A549 (cell line): ENCODE results near the gene KLRF1. TPM values are rescaled to one million over a fixed set of nuclear protein-coding genes. Genes with fewer than 3 reads are reported as not detected.

Source experiments
- ATAC-seq, 2 experiments: fragments of 200-7000 bp in 1 of 2; fragments of >200 bp in 1 of 2; cut with Nextera tagmentation in 1 of 2; cut with Tn5 transposase in 1 of 2; 3 replicates each; pipeline versions ENCODE4 v1.8.0 to v1.9.1; 2018 to 2020; ENCODE audit warnings: mild to moderate bottlenecking in 1 of 2, moderate library complexity in 1 of 2
- CTCF ChIA-PET: fragments of 300-600 bp; sonication (Branson Sonifier 250); formaldehyde crosslinking; extraction: SDS; loops from one replicate; lab custom pipeline; 2021; ENCODE audit warnings: antibody characterized with exemption, inconsistent platforms; lab: Yijun Ruan, JAX
- POLR2A ChIA-PET: fragments of 350-600 bp; formaldehyde crosslinking; extraction: SDS; loops from one replicate; lab custom pipeline; 2021; ENCODE audit warnings: antibody characterized with exemption, inconsistent platforms; lab: Yijun Ruan, JAX
- DNase-seq, 2 experiments: peaks; one replicate each; pipeline versions ENCODE4 v3.0.0 to v3.0.0-alpha.2; 2011 to 2016; ENCODE audit warnings: low read depth in 1 of 2, low spot score in 1 of 2
- FAIRE-seq: peaks from 2 replicates; lab custom pipeline; 2011; peaks lifted over from hg19 to GRCh38; lab: Jason Lieb, UNC
- H3K27ac ChIP-seq, 2 experiments: fragments of >200 bp; sonication (Bioruptor Twin); formaldehyde crosslinking; 3 replicates each; pipeline ENCODE4 v1.5.1; 2016 to 2017
- H3K4me1 ChIP-seq: fragments of >200 bp; sonication (Bioruptor Twin); formaldehyde crosslinking; 3 replicates; pipeline ENCODE4 v1.6.1; 2016
- H3K4me2 ChIP-seq: fragments of >200 bp; sonication (Bioruptor Twin); formaldehyde crosslinking; 3 replicates; pipeline ENCODE4 v1.6.1; 2016
- H3K4me3 ChIP-seq: fragments of >200 bp; sonication (Bioruptor Twin); formaldehyde crosslinking; 3 replicates; pipeline ENCODE4 v1.5.1; 2016
- H3K9me3 ChIP-seq: fragments of >200 bp; sonication (Bioruptor Twin); formaldehyde crosslinking; 3 replicates; pipeline ENCODE4 v1.6.1; 2016
- BHLHE40 ChIP-seq: IDR thresholded peaks from 2 replicates; pipeline ENCODE4 v1.6.1; 2012; ENCODE audit warnings: low read depth, low read length, inconsistent platforms
- CHD2 ChIP-seq: fragments of 150-350 bp; IDR thresholded peaks from 2 replicates; pipeline ENCODE4 v1.6.1; 2014; ENCODE audit warnings: low read length; ENCODE audit not compliant: partially characterized antibody
- EHF ChIP-seq: fragments of 250-450 bp; sonication (Bioruptor Pico); IDR thresholded peaks from 2 replicates; pipeline ENCODE4 v1.5.0; 2020; ENCODE audit warnings: mild to moderate bottlenecking
- EHMT2 ChIP-seq: fragments of 200-600 bp; sonication (generic); IDR thresholded peaks from 2 replicates; pipeline ENCODE4 v1.6.1; 2016; ENCODE audit warnings: antibody characterized with exemption, low read depth, mild to moderate bottlenecking, moderate library complexity
- FOSB ChIP-seq: fragments of 250-450 bp; sonication (Bioruptor Pico); IDR thresholded peaks from 2 replicates; pipeline ENCODE4 v1.5.0; 2020; ENCODE audit warnings: mild to moderate bottlenecking, moderate library complexity
- NFE2L2 ChIP-seq: fragments of 150-350 bp; conservative IDR thresholded peaks from 2 replicates; pipeline ENCODE4 v1.6.1; 2014; ENCODE audit warnings: low read length
- NPAS2 ChIP-seq: fragments of 250-450 bp; sonication (Bioruptor Pico); IDR thresholded peaks from 2 replicates; pipeline ENCODE4 v1.8.0; 2022; ENCODE audit warnings: mild to moderate bottlenecking, moderate library complexity, borderline replicate concordance
- POLR2A ChIP-seq: IDR thresholded peaks from 2 replicates; pipeline ENCODE4 v1.6.1; 2012; ENCODE audit warnings: mild to moderate bottlenecking, low read length
- POLR2AphosphoS2 ChIP-seq: conservative IDR thresholded peaks from 2 replicates; pipeline ENCODE4 v1.6.1; 2012; ENCODE audit warnings: low read length, improper control_type of control experiment, inconsistent platforms
- RAD21 ChIP-seq, 2 experiments: fragments of >200 bp in 1 of 2; sonication (Bioruptor Twin) in 1 of 2; formaldehyde crosslinking in 1 of 2; IDR thresholded peaks in 1 of 2; conservative IDR thresholded peaks in 1 of 2; 2 replicates in 1 of 2; 3 replicates in 1 of 2; pipeline ENCODE4 v1.6.1; 2012 to 2018; ENCODE audit warnings: inconsistent platforms in 1 of 2
- RCOR1 ChIP-seq: fragments of 150-350 bp; IDR thresholded peaks from 2 replicates; pipeline ENCODE4 v1.6.1; 2014; ENCODE audit warnings: antibody characterized with exemption, low read length, low read depth
- SMC3 ChIP-seq: fragments of >200 bp; sonication (Bioruptor Twin); formaldehyde crosslinking; IDR thresholded peaks from 3 replicates; pipeline ENCODE4 v1.6.1; 2018; ENCODE audit warnings: inconsistent platforms
- SREBF2 ChIP-seq: fragments of 450-650 bp; IDR thresholded peaks from 2 replicates; pipeline ENCODE4 v1.6.1; 2014; ENCODE audit warnings: mild to moderate bottlenecking, moderate library complexity
- TP53 ChIP-seq: fragments of 250-450 bp; sonication (Bioruptor Pico); IDR thresholded peaks from 2 replicates; pipeline ENCODE4 v1.5.0; 2021; ENCODE audit warnings: mild to moderate bottlenecking, moderate library complexity
- ZC3H11A ChIP-seq: fragments of 450-650 bp; IDR thresholded peaks from 2 replicates; pipeline ENCODE4 v1.6.1; 2014; ENCODE audit warnings: antibody characterized with exemption, mild to moderate bottlenecking
- ZNF302 ChIP-seq: fragments of 250-450 bp; sonication (Bioruptor Pico); IDR thresholded peaks from 2 replicates; pipeline ENCODE4 v1.9.0; 2021; ENCODE audit warnings: inconsistent platforms, mild to moderate bottlenecking, moderate library complexity
- ZSCAN20 ChIP-seq: fragments of 250-450 bp; sonication (Bioruptor Pico); IDR thresholded peaks from 2 replicates; pipeline ENCODE4 v1.8.0; 2022; ENCODE audit warnings: mild to moderate bottlenecking, moderate library complexity
- WGBS: methylation state at CpG from one replicate; pipeline ENCODE4 v1.1.6; 2017; ENCODE audit errors: missing lambda C conversion rate; 5-methylcytosine and 5-hydroxymethylcytosine counted together
- polyA plus RNA-seq, 4 experiments: library from polyadenylated mRNA; depleted of rRNA in 3 of 4; stranded (reverse); fragments of >200 nt; fragmentation: RNase III in 1 of 4; extraction: RNeasy Plus Mini Kit Qiagen cat#74134 plus additional on column Dnase treatment in 1 of 4; gene quantifications; 2 replicates in 3 of 4; 3 replicates in 1 of 4; pipeline ENCODE4 v1.2.3, GENCODE V29; 2011 to 2017
- TF ChIP-seq, protein P1 (sequence below): IDR thresholded peaks from 2 replicates; pipeline ENCODE4 v1.6.1; 2012

The KLRF1 gene
- polyA plus RNA-seq, 2 of the 4 experiments (the other 2 are of a cell fraction): not detected

DNA sequence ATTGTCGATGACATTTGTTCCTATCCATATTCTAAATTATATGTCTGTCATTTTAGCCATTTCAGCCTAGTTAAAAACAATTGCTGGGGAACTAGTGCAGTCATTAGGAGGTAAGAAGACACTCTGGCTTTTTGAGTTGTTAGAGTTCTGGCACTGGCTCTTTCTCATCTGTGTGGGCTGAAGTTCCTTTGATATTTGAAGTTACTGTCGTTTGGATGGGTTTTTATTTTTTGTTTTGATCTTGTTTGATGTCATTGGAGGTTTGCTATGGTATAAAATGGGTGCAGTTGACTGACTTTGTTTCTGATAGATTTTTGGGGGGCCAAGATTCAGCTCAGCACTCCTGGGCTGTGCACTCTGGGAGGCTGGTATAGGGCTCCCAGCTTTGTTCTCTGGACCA lies 45.9 kb upstream of the KLRF1 start:
- POLR2A ChIA-PET: no interaction called here
- H3K4me2 ChIP-seq: no peak overlapping the region
- TF ChIP-seq SMC3: no peak
- TF ChIP-seq ZC3H11A: no peak
- TF ChIP-seq, all 56 proteins: peak for 0
- FAIRE-seq: no peak
- no peak for DNase-seq
- Histone ChIP-seq H3K9me3 (no peaks in the 10 kb centered on the region), H3K27ac (no peak overlapping the region), H3K4me3 (no peak overlapping the region), H3K4me1 (no peaks in the 10 kb centered on the region)
- no peak for ATAC-seq
- 50% methylated on average over 2 of the region's 2 CpGs for WGBS
- CTCF ChIA-PET: no interaction called here

DNA sequence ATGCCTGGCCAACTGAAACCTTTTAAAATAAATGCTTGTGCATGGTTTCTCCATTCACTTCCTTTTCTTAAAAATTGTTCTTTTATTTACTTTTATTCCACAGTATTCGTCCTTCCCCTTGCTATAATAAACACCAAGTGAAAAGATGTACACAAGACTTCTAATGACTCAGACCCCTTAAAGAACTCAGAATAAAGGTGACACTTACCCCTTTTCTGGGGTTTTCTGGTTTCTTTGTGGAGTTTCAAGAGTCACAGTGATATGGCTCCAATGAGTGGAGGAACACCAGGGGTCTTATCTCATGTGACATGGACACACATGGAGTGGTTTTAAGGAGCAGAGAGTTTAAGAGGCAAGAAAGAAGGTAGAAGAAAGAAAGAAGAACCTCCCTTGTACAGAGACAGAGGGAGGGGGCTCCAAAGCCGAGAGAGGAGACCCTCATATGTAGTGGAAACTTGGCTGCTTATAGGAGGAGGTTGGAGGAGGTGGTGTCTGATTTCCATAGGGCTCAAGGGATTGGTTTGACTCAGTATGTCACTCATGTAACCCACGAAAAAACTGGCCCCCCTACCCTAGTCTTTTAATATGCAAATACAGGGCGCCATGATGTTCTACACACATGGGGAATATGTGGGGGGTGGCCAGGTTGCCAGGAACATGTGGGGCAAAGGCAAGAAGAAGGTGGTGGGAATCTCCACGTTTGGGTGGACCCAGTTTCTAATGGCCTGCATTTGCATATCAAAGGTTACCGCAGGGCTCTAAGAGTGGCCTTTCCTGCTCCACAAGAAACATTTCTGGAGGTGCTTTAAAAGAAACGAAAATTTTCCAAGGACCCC lies 44.5 kb upstream of the KLRF1 start:
- no peak for FAIRE-seq
- no peak overlapping the region for H3K27ac ChIP-seq

DNA sequence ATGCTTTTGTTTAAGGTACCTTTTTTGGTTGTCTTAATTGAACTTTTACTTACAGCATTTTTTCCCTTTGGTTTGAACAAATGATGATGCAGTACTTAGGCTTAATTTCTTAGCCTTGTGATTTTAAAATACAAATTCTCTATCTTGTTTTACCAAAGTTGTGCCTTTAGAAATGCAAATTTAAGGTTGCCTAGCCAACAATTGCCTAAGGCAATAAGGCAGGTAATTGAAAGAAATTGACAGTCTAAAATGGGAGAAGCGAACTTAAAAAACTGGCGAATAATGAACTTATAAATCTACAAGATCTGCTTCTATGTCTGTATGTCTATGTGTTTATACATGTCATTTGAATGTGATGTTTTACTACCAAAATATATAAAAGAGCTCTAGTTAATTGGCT lies 43.0 kb upstream of the KLRF1 start:
- DNase-seq (no peak), ATAC-seq (no peak), FAIRE-seq (no peak)
- Histone ChIP-seq H3K4me3 (no peak overlapping the region), H3K4me2 (no peak overlapping the region), H3K27ac (no peak overlapping the region), H3K9me3 (no peaks in the 10 kb centered on the region; the same call in 2 of the 3 replicates), H3K4me1 (no peaks in the 10 kb centered on the region)
- WGBS: 70% methylated on average over 2 of the region's 2 CpGs
- CTCF ChIA-PET: no interaction called here
- TF ChIP-seq NPAS2 (CRISPR knock-in tag): no peak
- TF ChIP-seq POLR2AphosphoS2: no peak
- no peak for TF ChIP-seq SREBF2
- TF ChIP-seq, protein P1, sequence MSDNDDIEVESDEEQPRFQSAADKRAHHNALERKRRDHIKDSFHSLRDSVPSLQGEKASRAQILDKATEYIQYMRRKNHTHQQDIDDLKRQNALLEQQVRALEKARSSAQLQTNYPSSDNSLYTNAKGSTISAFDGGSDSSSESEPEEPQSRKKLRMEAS: no peak
- POLR2A ChIA-PET: no interaction called here

More for the DNA sequence above, 44.5 kb upstream of the KLRF1 start:
- H3K9me3 ChIP-seq: no peaks in the 10 kb centered on the region
- ChIA-PET CTCF (no interaction called here), POLR2A (no interaction called here)
- H3K4me3 ChIP-seq: no peak overlapping the region
- TF ChIP-seq TP53: no peak
- no peak for TF ChIP-seq RCOR1
- H3K4me1 ChIP-seq: no peaks in the 10 kb centered on the region
- DNase-seq: no peak
- H3K4me2 ChIP-seq: no peak overlapping the region
- 32% methylated on average over 7 of the region's 7 CpGs for WGBS
- ATAC-seq: no peak

DNA sequence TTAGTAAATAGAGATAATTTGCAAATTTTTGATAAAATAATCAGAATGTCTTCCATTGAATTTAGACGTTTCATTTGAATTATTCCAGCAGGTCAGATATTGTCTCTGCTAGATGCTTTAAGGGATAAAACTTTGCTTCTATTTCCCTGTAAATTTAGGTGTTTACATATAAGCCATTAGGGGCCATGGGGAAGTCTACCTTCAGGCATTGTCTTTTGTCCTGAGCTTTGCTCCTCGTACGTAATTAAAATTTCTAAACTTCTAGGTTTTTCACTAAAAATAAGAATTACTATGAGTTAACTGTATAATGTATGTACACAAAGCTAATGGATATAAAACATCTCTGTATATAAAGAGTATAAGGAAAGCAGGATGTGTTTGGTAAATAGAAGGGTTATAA lies 42.5 kb upstream of the KLRF1 start:
- H3K27ac ChIP-seq: no peak overlapping the region
- no peak overlapping the region for H3K4me2 ChIP-seq
- DNase-seq (no peak), FAIRE-seq (no peak), ATAC-seq (no peak)
- H3K4me3 ChIP-seq: no peak overlapping the region
- CTCF ChIA-PET: no interaction called here
- TF ChIP-seq CHD2 (no peak), NPAS2 (CRISPR knock-in tag) (no peak), RAD21 (conservative IDR thresholded peaks at IDR 0.05 in 1 of 2, IDR thresholded peaks at IDR 0.05 in 1 of 2) (no peak), POLR2A (no peak), FOSB (CRISPR knock-in tag) (no peak), EHMT2 (no peak), ZNF302 (no peak)
- no peaks in the 10 kb centered on the region for H3K4me1 ChIP-seq
- WGBS: 58% methylated on average over 3 of the region's 3 CpGs
- H3K9me3 ChIP-seq: peaks cover 2% of the 10 kb centered on the region; the same call in 1 of the 3 replicates
- POLR2A ChIA-PET: no interaction called here

DNA sequence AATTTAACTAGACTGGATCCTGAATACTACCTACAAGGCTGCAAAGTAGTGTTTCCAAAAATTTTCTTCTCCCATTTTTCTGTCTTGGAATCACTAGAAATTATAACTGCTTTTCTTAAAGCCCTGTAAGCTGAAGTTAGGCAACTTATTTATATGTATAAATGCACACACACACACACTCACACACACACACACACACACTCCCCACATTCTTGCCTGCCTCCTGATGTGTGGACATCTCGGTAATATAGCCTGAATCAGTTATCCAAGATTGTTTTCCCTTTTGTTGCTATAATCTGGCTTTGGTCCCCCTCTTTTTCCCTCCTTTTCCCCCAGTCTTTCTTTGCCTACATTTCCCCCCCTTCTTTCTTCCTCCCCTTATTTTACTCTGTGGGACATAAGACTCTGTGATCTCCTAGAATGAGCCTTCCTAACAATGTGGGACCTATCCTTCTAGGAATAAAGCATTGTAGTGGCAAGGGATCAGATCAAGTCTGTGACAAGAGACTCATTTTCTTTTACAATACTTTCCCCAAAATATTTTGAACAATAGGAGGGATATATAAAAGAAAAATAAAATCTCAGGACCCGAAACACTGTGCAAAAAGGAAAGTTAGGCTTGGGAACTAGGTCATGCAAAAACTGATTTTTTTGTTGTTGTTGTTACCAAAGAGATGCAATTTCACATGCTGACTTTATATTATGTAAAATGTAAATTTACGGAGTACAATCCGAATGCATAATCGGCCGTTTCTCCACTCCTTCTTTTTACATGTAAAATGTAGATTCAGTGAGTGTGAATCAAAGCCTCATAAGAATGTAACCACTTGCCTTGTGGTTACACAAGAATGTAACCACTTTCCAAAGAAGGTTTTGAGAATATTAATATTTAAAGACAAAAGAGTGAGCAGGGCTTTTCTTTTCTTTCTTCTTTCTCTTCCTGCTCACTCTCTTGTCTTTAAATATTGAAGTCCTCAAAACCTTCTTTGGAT lies 40.3 kb upstream of the KLRF1 start:
- TF ChIP-seq SMC3 (no peak), ZSCAN20 (CRISPR knock-in tag) (no peak), BHLHE40 (no peak), NFE2L2 (no peak), NPAS2 (CRISPR knock-in tag) (no peak), SREBF2 (no peak), EHF (CRISPR knock-in tag) (no peak), FOSB (CRISPR knock-in tag) (no peak)
- TF ChIP-seq, protein P1: no peak
- FAIRE-seq (no peak), DNase-seq (no peak), ATAC-seq (no peak)
- ChIA-PET POLR2A (no interaction called here), CTCF (no interaction called here)
- 50% methylated on average over 6 of the region's 6 CpGs for WGBS
- H3K4me1 ChIP-seq: no peaks in the 10 kb centered on the region
- peaks cover 4% of the 10 kb centered on the region; the same call in 1 of the 3 replicates for H3K9me3 ChIP-seq
- no peak overlapping the region for H3K4me3 ChIP-seq
- no peak overlapping the region for H3K4me2 ChIP-seq
- no peak overlapping the region for H3K27ac ChIP-seq
